K562 (cell line): Measurements from ENCODE around the gene FBLN7. TPM values are rescaled to one million over a fixed set of nuclear protein-coding genes. Genes with fewer than 3 reads are reported as not detected.

ENCODE experiments used
- ATAC-seq: fragments of 200-7000 bp; cut with Tn5 transposase; 3 replicates; pipeline ENCODE4 v1.9.1; 2020; ENCODE audit warnings: moderate library complexity
- BruUV-seq: library from RNA; stranded (reverse); fragments of 400-500 nt; replicated peaks from 2 replicates; lab custom pipeline; 2021; lab: Mats Ljungman, UMichigan
- CTCF ChIA-PET: fragments of 300-600 bp; formaldehyde crosslinking; extraction: SDS; loops from one replicate; lab custom pipeline; 2021; ENCODE audit warnings: low intra/inter-chr PET ratio; lab: Yijun Ruan, JAX
- POLR2A ChIA-PET: fragments of 300-600, 350-650 bp; sonication (Branson Sonifier 250); formaldehyde crosslinking; extraction: SDS; loops from one replicate; lab custom pipeline; 2021; ENCODE audit warnings: antibody characterized with exemption, inconsistent platforms; lab: Yijun Ruan, JAX
- DNase-seq, 4 experiments: peaks; one replicate each; pipeline versions ENCODE4 v3.0.0 to v3.0.0-alpha.2; 2011 to 2018; ENCODE audit warnings: low spot score in 3 of 4, mixed read lengths in 3 of 4; ENCODE audit errors: extremely low read depth in 1 of 4
- FAIRE-seq: peaks from 2 replicates; lab custom pipeline; 2011; peaks lifted over from hg19 to GRCh38; lab: Jason Lieb, UNC
- H2AFZ ChIP-seq: 2 replicates; pipeline ENCODE4 v1.6.0; 2011; ENCODE audit warnings: low read depth, low read length, control low read depth, inconsistent platforms
- H3K27ac ChIP-seq: fragments of 200-600 bp; 3 replicates; pipeline ENCODE4 v1.8.0; 2011; ENCODE audit warnings: low read depth, mild to moderate bottlenecking, control low read depth, inconsistent platforms, low read length, moderate library complexity, mixed read lengths; ENCODE audit errors: extremely low read depth
- H3K27me3 ChIP-seq, 2 experiments: fragments of 300-600 bp in 1 of 2; 2 replicates in 1 of 2; 3 replicates in 1 of 2; pipeline versions ENCODE4 v1.6.0 to v1.8.0; 2011; ENCODE audit warnings: inconsistent platforms in 2 of 2, low read length in 2 of 2, mild to moderate bottlenecking in 1 of 2, mixed read lengths in 1 of 2, moderate library complexity in 1 of 2; ENCODE audit not compliant: control insufficient read depth in 2 of 2, insufficient read depth in 2 of 2
- H3K36me3 ChIP-seq: fragments of 300-600 bp; 3 replicates; pipeline ENCODE4 v1.8.0; 2011; ENCODE audit warnings: mild to moderate bottlenecking, low read length, inconsistent platforms; ENCODE audit not compliant: control insufficient read depth, insufficient read depth
- H3K4me1 ChIP-seq, 2 experiments: fragments of 200-600 bp in 1 of 2; replicated peaks in 1 of 2; 2 replicates in 1 of 2; 3 replicates in 1 of 2; pipeline versions ENCODE4 v1.5.1 to v1.8.0; 2011; ENCODE audit warnings: inconsistent platforms in 2 of 2, low read length in 2 of 2, mild to moderate bottlenecking in 1 of 2, mixed read lengths in 1 of 2, moderate library complexity in 1 of 2; ENCODE audit not compliant: control insufficient read depth in 2 of 2, insufficient read depth in 2 of 2
- H3K4me2 ChIP-seq: 2 replicates; pipeline ENCODE4 v1.6.1; 2011; ENCODE audit warnings: low read length, control low read depth, inconsistent platforms, mixed read lengths; ENCODE audit not compliant: insufficient read depth
- H3K4me3 ChIP-seq: fragments of 200-600 bp; sonication (generic), shearing (Covaris generic); 2 replicates; pipeline ENCODE4 v1.5.1; 2016; ENCODE audit warnings: control low read depth, inconsistent platforms
- H3K79me2 ChIP-seq: fragments of 200-600 bp; 3 replicates; pipeline ENCODE4 v1.8.0; 2011; ENCODE audit warnings: low read length, inconsistent platforms; ENCODE audit not compliant: control insufficient read depth, insufficient read depth
- H3K9ac ChIP-seq, 2 experiments: 2 replicates each; pipeline versions ENCODE4 v1.6.0 to v1.6.1; 2011; ENCODE audit warnings: low read depth in 2 of 2, low read length in 2 of 2, control low read depth in 1 of 2, inconsistent platforms in 1 of 2, mild to moderate bottlenecking in 1 of 2, mixed read lengths in 1 of 2; ENCODE audit not compliant: insufficient read depth in 1 of 2
- H3K9me1 ChIP-seq: one replicate; pipeline ENCODE4 v1.6.0; 2011; ENCODE audit warnings: inconsistent platforms, mild to moderate bottlenecking, low read length, moderate library complexity; ENCODE audit not compliant: control insufficient read depth, insufficient read depth
- H3K9me3 ChIP-seq: replicated peaks from 2 replicates; pipeline ENCODE4 v1.5.1; 2011; ENCODE audit warnings: low read depth, low read length, inconsistent platforms; ENCODE audit not compliant: control insufficient read depth, insufficient read depth
- H4K20me1 ChIP-seq: replicated peaks from 2 replicates; pipeline ENCODE4 v1.6.1; 2011; ENCODE audit warnings: low read length, inconsistent platforms, mixed read lengths; ENCODE audit not compliant: control insufficient read depth, insufficient read depth
- PPARD ChIP-seq: fragments of 250-450 bp; sonication (Bioruptor Pico); IDR thresholded peaks from 2 replicates; pipeline ENCODE4 v1.8.0; 2022; ENCODE audit warnings: inconsistent platforms, mild to moderate bottlenecking, moderate library complexity
- TBP ChIP-seq: optimal IDR thresholded peaks from 2 replicates; pipeline ENCODE3; 2011; ENCODE audit warnings: low read depth, low read length, improper control_type of control experiment
- ZNF133 ChIP-seq: fragments of 250-450 bp; sonication (Bioruptor Pico); IDR thresholded peaks from 2 replicates; pipeline ENCODE4 v1.4.0; 2020; ENCODE audit warnings: mild to moderate bottlenecking
- WGBS: fragments of 100-300 bp; shearing (Covaris generic); methylation state at CpG from one replicate; pipeline ENCODE4 v1.1.6; 2016; ENCODE audit warnings: low coverage, mixed read lengths; ENCODE audit not compliant: insufficient coverage; ENCODE audit errors: missing lambda C conversion rate; 5-methylcytosine and 5-hydroxymethylcytosine counted together
- in situ Hi-C: fragments of 300-500 bp; cut with MboI; formaldehyde crosslinking; loops from 4 replicates; pipeline ENCODE4 v1.15.0; 2018; ENCODE audit warnings: inconsistent platforms, mixed read lengths
- intact Hi-C: fragments of 100-400 bp; cut with micrococcal nuclease; formaldehyde crosslinking; loops from 2 replicates; pipeline ENCODE4 v1.14.2; 2022
- polyA plus RNA-seq, 8 experiments: library from polyadenylated mRNA; depleted of rRNA in 4 of 8; stranded (reverse) in 5 of 8; unstranded in 3 of 8; fragments of >200 nt; fragmentation: Nextera tagmentation in 2 of 8; fragmentation: Illumina TruSeq in 1 of 8; extraction: Ambion mirVana in 2 of 8; extraction: Trizol in 1 of 8; gene quantifications; 2 replicates each; pipeline versions ENCODE4 v1.2.1 to v1.2.3, GENCODE V29; 2011 to 2014; ENCODE audit warnings: inconsistent platforms in 1 of 8, missing spikeins in 1 of 8
- total RNA-seq, 7 experiments: library from RNA; depleted of rRNA in 6 of 7; stranded (reverse); fragments of >200 nt in 6 of 7; fragmentation: Illumina TruSeq in 2 of 7; extraction: Trizol in 2 of 7; gene quantifications; 2 replicates each; pipeline versions ENCODE4 v1.2.1 to v1.2.3, GENCODE V29; 2011 to 2021; ENCODE audit warnings: low replicate concordance in 1 of 7
- TF ChIP-seq, protein P1 (sequence below), 2 experiments: IDR thresholded peaks; 2 replicates each; pipeline ENCODE4 v1.6.1; 2011; ENCODE audit warnings: borderline replicate concordance in 1 of 2, control low read depth in 1 of 2, low read depth in 1 of 2, low read length in 1 of 2, mild to moderate bottlenecking in 1 of 2, mixed read lengths in 1 of 2, moderate library complexity in 1 of 2; ENCODE audit not compliant: insufficient read depth in 1 of 2, insufficient read length in 1 of 2, poor library complexity in 1 of 2, severe bottlenecking in 1 of 2; ENCODE audit errors: extremely low read depth in 1 of 2
- TF ChIP-seq, protein P2 (sequence below): sonication (generic); formaldehyde crosslinking; IDR thresholded peaks from 2 replicates; pipeline ENCODE4 v1.8.0; 2022; ENCODE audit warnings: mild to moderate bottlenecking, missing genetic modification reagents

Gene FBLN7
- total and polyA plus RNA-seq, 9 of the 15 experiments (the other 6 are each of a cell fraction or from before 2014, with no cell fraction given): 0.13 TPM; not detected in 8

DNA sequence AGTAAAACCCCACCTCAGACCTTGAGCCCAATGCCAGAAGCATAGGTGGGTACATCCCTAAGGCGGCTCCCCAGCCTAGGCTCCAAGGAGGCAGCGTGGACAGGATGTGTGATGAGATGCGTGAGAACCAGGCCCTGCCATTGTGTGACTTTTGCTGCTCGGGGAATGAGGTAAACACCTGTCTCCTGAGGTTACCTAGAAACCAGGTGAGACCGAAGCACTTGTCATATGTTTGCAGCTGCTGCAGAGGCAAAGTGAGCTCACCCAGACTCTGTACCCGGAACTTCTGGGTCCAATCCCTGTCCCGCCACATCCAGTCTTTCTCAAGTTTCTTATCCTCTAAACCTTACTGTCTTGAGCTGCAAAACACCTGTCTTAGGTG is 3.4 kb downstream of the FBLN7 start:
- Histone ChIP-seq H4K20me1 (no peaks in the 10 kb centered on the region), H3K27me3 (peaks cover 26 to 52% of the 10 kb centered on the region in 2 experiments; a peak in 4 of 5 replicates), H3K9me3 (no peaks in the 10 kb centered on the region), H3K4me1 (peaks cover 0 to 10% of the 10 kb centered on the region in 2 experiments; a peak in 3 of 5 replicates), H3K9me1 (no peaks in the 10 kb centered on the region), H3K79me2 (no peaks in the 10 kb centered on the region), H2AFZ (no peak overlapping the region), H3K27ac (no peak overlapping the region), H3K9ac (no peak overlapping the region), H3K36me3 (no peaks in the 10 kb centered on the region), H3K4me2 (no peak overlapping the region), H3K4me3 (no peak overlapping the region)
- ATAC-seq: no peak
- TF ChIP-seq PPARD (CRISPR knock-in tag): no peak
- TF ChIP-seq TBP: no peak
- no peak for TF ChIP-seq ZNF133 (CRISPR knock-in tag)
- TF ChIP-seq, protein P1, sequence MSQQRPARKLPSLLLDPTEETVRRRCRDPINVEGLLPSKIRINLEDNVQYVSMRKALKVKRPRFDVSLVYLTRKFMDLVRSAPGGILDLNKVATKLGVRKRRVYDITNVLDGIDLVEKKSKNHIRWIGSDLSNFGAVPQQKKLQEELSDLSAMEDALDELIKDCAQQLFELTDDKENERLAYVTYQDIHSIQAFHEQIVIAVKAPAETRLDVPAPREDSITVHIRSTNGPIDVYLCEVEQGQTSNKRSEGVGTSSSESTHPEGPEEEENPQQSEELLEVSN (IDR thresholded peaks at IDR 0.05; ENCODE audit: borderline replicate concordance in 1 of 2, extremely low read depth in 1 of 2, insufficient read depth in 1 of 2, insufficient read length in 1 of 2, low read depth in 1 of 2, low read length in 1 of 2, poor library complexity in 1 of 2, severe bottlenecking in 1 of 2): no peak
- TF ChIP-seq, protein P2, sequence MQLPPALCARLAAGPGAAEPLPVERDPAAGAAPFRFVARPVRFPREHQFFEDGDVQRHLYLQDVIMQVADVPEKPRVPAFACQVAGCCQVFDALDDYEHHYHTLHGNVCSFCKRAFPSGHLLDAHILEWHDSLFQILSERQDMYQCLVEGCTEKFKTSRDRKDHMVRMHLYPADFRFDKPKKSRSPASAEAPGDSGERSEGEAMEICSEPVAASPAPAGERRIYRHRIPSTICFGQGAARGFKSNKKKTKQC (CRISPR knock-in tag): no peak
- no peak for DNase-seq
- 22% methylated on average over 7 of the region's 7 CpGs for WGBS
- in situ Hi-C loops (no loop called here), intact Hi-C loops (no loop called here)
- no peak for FAIRE-seq
- ChIA-PET CTCF (no interaction called here), POLR2A (no interaction called here)
- BruUV-seq: no TSS peak
